ENCODE measurements around the gene PLVAP.

The PLVAP gene

GRCh38 chr19:17327654-17328516 lies 49.3 kb downstream of the PLVAP start:
- H3K36me3 ChIP-seq (ENCODE audit: control insufficient read depth in 2 of 2, insufficient read depth in 1 of 2, low read length in 2 of 2), result peaks cover 0 to 16% of the 10 kb centered on the region in 2 experiments; a peak in 2 of 3 replicates
- H3K27ac ChIP-seq (ENCODE audit: extremely low read depth, low read depth, low read length), result peak overlapping the region; percentile 53; the same call in 1 of the 2 replicates
- CTCF ChIA-PET, result no interaction called here
- POLR2A ChIA-PET, result interaction anchor here (0.6 to 2.6 kb wide), 5 partner anchors 10 to 1838 kb away, joined by 3 to 13 read pairs (median 5); partner anchors contain the start of genes DDA1 and MRPL34
- H3K9me3 ChIP-seq (ENCODE audit: control insufficient read depth, insufficient read depth, low read depth, low read length), result no peaks in the 10 kb centered on the region
- H3K4me3 ChIP-seq (ENCODE audit: low read depth, low read length), result peak overlapping the region; percentile 28
- H3K4me1 ChIP-seq (ENCODE audit: control insufficient read depth, insufficient read depth, low read length), result no peaks in the 10 kb centered on the region
- no peak for TF ChIP-seq ZFHX2 (tag by site-specific recombination; conservative IDR thresholded peaks at IDR 0.05)
- no peak for TF ChIP-seq ZNF350 (tag by site-specific recombination; IDR thresholded peaks at IDR 0.05)
- TF ChIP-seq ZEB2 (tag by site-specific recombination; IDR thresholded peaks at IDR 0.05), result 0 out of 2 replicates have a peak, but pooled peaks have one; percentile 23
- 0 out of 2 replicates have a peak, but pooled peaks have one; percentile 39 for TF ChIP-seq ZSCAN30 (tag by site-specific recombination; IDR thresholded peaks at IDR 0.05)
- TF ChIP-seq ZBTB17 (tag by site-specific recombination; IDR thresholded peaks at IDR 0.05), result peak; percentile 68
- TF ChIP-seq SETDB1 (IDR thresholded peaks at IDR 0.05; ENCODE audit: insufficient read length, low read length), result no peak
- TF ChIP-seq KLF10 (tag by site-specific recombination; IDR thresholded peaks at IDR 0.05), result 0 out of 2 replicates have a peak, but pooled peaks have one; percentile 14
- peak; percentile 59; the same call in 1 of the 2 replicates for TF ChIP-seq YY1 (tag by site-specific recombination; IDR thresholded peaks at IDR 0.05)
- TF ChIP-seq SP2 (tag by site-specific recombination; IDR thresholded peaks at IDR 0.05), result peak; percentile 79
- TF ChIP-seq ZBTB26 (tag by site-specific recombination; optimal IDR thresholded peaks at IDR 0.05), result peak; percentile 32
- no peak for TF ChIP-seq SCRT2 (tag by site-specific recombination; IDR thresholded peaks at IDR 0.05)
- TF ChIP-seq ZNF544 (tag by site-specific recombination; IDR thresholded peaks at IDR 0.05), result no peak
- TF ChIP-seq ZBTB8A (tag by site-specific recombination; IDR thresholded peaks at IDR 0.05), result peak; percentile 24; the same call in 1 of the 2 replicates
- TF ChIP-seq ZNF776 (tag by site-specific recombination; IDR thresholded peaks at IDR 0.05; ENCODE audit: borderline replicate concordance), result no peak
- TF ChIP-seq PRDM10 (tag by site-specific recombination; IDR thresholded peaks at IDR 0.05), result peak; percentile 73
- TF ChIP-seq ZNF324 (tag by site-specific recombination; IDR thresholded peaks at IDR 0.05), result no peak
- TF ChIP-seq ZNF24 (tag by site-specific recombination; IDR thresholded peaks at IDR 0.05), result no peak
- no peak for TF ChIP-seq MZF1 (tag by site-specific recombination; IDR thresholded peaks at IDR 0.05; ENCODE audit: borderline replicate concordance)
- peak; percentile 79 for TF ChIP-seq ZNF600 (tag by site-specific recombination; IDR thresholded peaks at IDR 0.05)
- TF ChIP-seq GLIS1 (tag by site-specific recombination; IDR thresholded peaks at IDR 0.05), result no peak; the same call in 1 of the 2 replicates
- TF ChIP-seq ZNF701 (tag by site-specific recombination; IDR thresholded peaks at IDR 0.05), result no peak
- TF ChIP-seq ZBTB11 (tag by site-specific recombination; conservative IDR thresholded peaks at IDR 0.05; ENCODE audit: low read depth), result 0 out of 2 replicates have a peak, but pooled peaks have one; percentile 20
- TF ChIP-seq ZBTB20 (tag by site-specific recombination; IDR thresholded peaks at IDR 0.05), result peak; percentile 83
- TF ChIP-seq ZNF335 (tag by site-specific recombination; conservative IDR thresholded peaks at IDR 0.05), result peak; percentile 57; the same call in 1 of the 2 replicates
- peak; percentile 56 for TF ChIP-seq PATZ1 (tag by site-specific recombination; IDR thresholded peaks at IDR 0.05)

Measured in HEK293 (cell line).